OCI-LY3 (cell line): ENCODE data around the gene CSF2RB.

Source experiments
- CTCF ChIP-seq: fragments of 200-600, 300-600 bp; sonication (generic); IDR thresholded peaks from 2 replicates; pipeline ENCODE4 v1.5.1; 2014; ENCODE audit warnings: antibody characterized with exemption, low read length, low read depth
- EZH2phosphoT487 ChIP-seq: fragments of 200-600 bp; shearing (Covaris generic); IDR thresholded peaks from 2 replicates; pipeline ENCODE4 v1.6.1; 2018; ENCODE audit warnings: antibody characterized with exemption, mixed run types, low read depth

GRCh38 chr22:36926309-36926708 lies 12.9 kb downstream of the CSF2RB start:
- TF ChIP-seq CTCF (no peak), EZH2phosphoT487 (no peak)
